HEK293T (cell line): ENCODE measurements around the gene KBTBD4.

Experiments used
- ARNT ChIP-seq: fragments of 450-650 bp; IDR thresholded peaks from 2 replicates; pipeline ENCODE4 v1.6.1; 2017; ENCODE audit warnings: mild to moderate bottlenecking
- CTBP1 ChIP-seq: fragments of 450-650 bp; IDR thresholded peaks from 2 replicates; pipeline ENCODE4 v1.6.1; 2016; ENCODE audit warnings: borderline replicate concordance
- FOXA1 ChIP-seq: fragments of 450-650 bp; IDR thresholded peaks from 2 replicates; pipeline ENCODE4 v1.6.1; 2016; ENCODE audit warnings: mild to moderate bottlenecking
- FOXK2 ChIP-seq: fragments of 450-650 bp; IDR thresholded peaks from 2 replicates; pipeline ENCODE4 v1.6.1; 2016; ENCODE audit warnings: mild to moderate bottlenecking
- FOXM1 ChIP-seq: fragments of 450-650 bp; IDR thresholded peaks from 2 replicates; pipeline ENCODE4 v1.6.1; 2017; ENCODE audit warnings: mild to moderate bottlenecking, borderline replicate concordance
- NFRKB ChIP-seq: fragments of 450-650 bp; IDR thresholded peaks from 2 replicates; pipeline ENCODE4 v1.6.1; 2016; ENCODE audit warnings: mild to moderate bottlenecking, moderate library complexity
- SP1 ChIP-seq: fragments of 450-650 bp; IDR thresholded peaks from 2 replicates; pipeline ENCODE4 v1.6.1; 2017

GRCh38 chr11:47599902-47600301 is 21.1 kb upstream of the KBTBD4 start:
- TF ChIP-seq SP1 (no peak), ARNT (no peak), CTBP1 (no peak), FOXM1 (no peak), NFRKB (no peak), FOXA1 (no peak), FOXK2 (no peak)
